GM12891 (cell line): Measurements from ENCODE around the gene KDM4B.
A peak's percentile ranks its signal among the peaks of the same experiment; 100 is the strongest.

Source experiments
- PAX5 ChIP-seq: IDR thresholded peaks from 2 replicates; pipeline ENCODE4 v1.6.1; 2011; ENCODE audit warnings: low read length, moderate library complexity, mild to moderate bottlenecking; ENCODE audit not compliant: insufficient read depth, severe bottlenecking
- POLR2A ChIP-seq: IDR thresholded peaks from 2 replicates; pipeline ENCODE4 v1.6.1; 2011; ENCODE audit warnings: low read depth, low read length, control low read depth
- POLR2AphosphoS5 ChIP-seq: IDR thresholded peaks from 2 replicates; pipeline ENCODE4 v1.6.1; 2011; ENCODE audit warnings: low read depth, low read length, control low read depth
- TAF1 ChIP-seq: IDR thresholded peaks from 2 replicates; pipeline ENCODE4 v1.6.1; 2011; ENCODE audit warnings: low read depth, low read length, control low read depth

DNA sequence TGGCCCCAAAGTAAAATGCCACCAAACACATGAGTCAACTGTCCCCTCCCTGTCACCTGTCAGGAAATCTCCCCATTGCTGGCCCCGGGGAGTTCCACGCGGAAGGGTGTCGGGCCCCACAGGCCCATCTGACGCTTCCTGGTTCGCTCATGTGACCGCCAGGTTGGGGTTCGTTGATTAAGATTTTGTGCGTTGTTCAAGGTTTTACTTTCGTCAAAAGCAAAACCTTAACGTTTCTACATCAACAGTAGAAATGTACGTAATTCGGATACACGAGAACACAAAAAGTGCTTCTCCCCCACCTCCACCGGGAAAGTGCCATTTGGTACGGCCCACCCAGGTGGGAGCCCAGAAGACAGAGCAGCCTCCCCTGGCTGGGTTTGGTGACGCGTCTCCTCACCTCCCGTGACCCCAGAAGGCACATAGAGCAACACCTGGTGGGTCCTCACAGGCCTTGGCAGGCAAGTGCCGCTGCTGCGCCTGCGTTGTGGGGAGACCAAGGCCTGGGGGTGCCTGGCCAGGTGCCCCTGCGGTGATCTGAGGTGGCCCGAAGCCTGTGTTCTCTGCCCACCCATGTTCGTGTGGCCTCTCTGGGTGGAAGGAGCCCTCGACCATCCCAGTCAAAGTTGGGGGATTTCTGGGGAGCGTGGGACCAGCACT is 161.6 kb downstream of the KDM4B start:
- TF ChIP-seq PAX5: no peak
- TF ChIP-seq POLR2A: peak; percentile 55
- TF ChIP-seq TAF1: 0 out of 2 replicates have a peak, but pooled peaks have one; percentile 12
- TF ChIP-seq POLR2AphosphoS5: peak; percentile 63
